A673 (cell line): ENCODE results near the gene ABCB8.

Source experiments
- EZH2 ChIP-seq: fragments of 200-600 bp; sonication (generic); IDR thresholded peaks from 2 replicates; pipeline ENCODE4 v1.6.1; 2017; ENCODE audit warnings: borderline replicate concordance, low read depth, mild to moderate bottlenecking, mixed read lengths, antibody characterized with exemption, low read length; ENCODE audit not compliant: poor library complexity, severe bottlenecking
- TF ChIP-seq, protein P1 (sequence below): fragments of 300-800, 200-600 bp; sonication (generic); conservative IDR thresholded peaks from 2 replicates; pipeline ENCODE4 v1.5.1; 2017; ENCODE audit warnings: low read depth, mild to moderate bottlenecking, antibody characterized with exemption, low read length, moderate library complexity, mixed read lengths

DNA sequence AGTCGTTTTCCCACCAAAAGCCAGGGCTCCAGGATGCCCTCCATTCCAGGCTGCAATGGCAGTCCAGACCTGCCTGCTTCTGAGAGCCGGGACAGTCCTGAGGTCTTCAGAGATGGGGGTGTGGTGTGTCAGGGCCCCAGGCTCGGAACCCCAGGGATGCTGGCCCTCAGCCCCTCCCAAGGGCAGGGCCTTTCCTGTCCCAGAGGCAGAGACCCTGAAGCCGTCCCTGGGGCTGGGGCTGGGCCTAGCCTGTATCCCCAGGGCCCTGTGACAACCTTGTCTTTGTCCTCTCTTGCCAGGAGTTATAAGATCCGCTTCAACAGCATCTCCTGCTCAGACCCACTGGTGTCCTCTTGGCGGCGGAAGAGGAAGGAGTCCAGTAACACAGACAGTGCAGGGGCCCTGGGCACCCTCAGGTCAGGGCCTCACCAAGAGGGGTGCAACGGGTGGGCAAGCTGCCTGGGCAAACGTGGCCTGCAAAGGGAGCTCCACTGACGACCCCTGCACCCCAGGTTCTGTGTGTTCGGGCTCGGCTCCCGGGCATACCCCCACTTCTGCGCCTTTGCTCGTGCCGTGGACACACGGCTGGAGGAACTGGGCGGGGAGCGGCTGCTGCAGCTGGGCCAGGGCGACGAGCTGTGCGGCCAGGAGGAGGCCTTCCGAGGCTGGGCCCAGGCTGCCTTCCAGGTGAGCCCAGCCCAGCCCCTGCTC is 21.5 kb upstream of the ABCB8 start:
- TF ChIP-seq, protein P1, sequence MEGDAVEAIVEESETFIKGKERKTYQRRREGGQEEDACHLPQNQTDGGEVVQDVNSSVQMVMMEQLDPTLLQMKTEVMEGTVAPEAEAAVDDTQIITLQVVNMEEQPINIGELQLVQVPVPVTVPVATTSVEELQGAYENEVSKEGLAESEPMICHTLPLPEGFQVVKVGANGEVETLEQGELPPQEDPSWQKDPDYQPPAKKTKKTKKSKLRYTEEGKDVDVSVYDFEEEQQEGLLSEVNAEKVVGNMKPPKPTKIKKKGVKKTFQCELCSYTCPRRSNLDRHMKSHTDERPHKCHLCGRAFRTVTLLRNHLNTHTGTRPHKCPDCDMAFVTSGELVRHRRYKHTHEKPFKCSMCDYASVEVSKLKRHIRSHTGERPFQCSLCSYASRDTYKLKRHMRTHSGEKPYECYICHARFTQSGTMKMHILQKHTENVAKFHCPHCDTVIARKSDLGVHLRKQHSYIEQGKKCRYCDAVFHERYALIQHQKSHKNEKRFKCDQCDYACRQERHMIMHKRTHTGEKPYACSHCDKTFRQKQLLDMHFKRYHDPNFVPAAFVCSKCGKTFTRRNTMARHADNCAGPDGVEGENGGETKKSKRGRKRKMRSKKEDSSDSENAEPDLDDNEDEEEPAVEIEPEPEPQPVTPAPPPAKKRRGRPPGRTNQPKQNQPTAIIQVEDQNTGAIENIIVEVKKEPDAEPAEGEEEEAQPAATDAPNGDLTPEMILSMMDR, result no peak
- TF ChIP-seq EZH2, result no peak
